SK-N-SH treated with all-trans-retinoic acid at 6 μM for 48 hours (cell line): ENCODE data around the gene MIOS.

Experiments used
- CSRNP3 ChIP-seq: fragments of 250-450 bp; sonication (Bioruptor Pico); IDR thresholded peaks from 2 replicates; pipeline ENCODE4 v1.5.1; 2021; ENCODE audit warnings: mild to moderate bottlenecking, moderate library complexity
- OSR1 ChIP-seq: fragments of 250-450 bp; sonication (Bioruptor Pico); IDR thresholded peaks from 2 replicates; pipeline ENCODE4 v1.8.0; 2022; ENCODE audit warnings: moderate library complexity, mild to moderate bottlenecking, inconsistent platforms
- PATZ1 ChIP-seq: fragments of 250-450 bp; sonication (Bioruptor Pico); IDR thresholded peaks from 2 replicates; pipeline ENCODE4 v1.8.0; 2020; ENCODE audit warnings: mild to moderate bottlenecking, moderate library complexity, borderline replicate concordance
- RARB ChIP-seq: fragments of 250-450 bp; sonication (Bioruptor Pico); IDR thresholded peaks from 2 replicates; pipeline ENCODE4 v1.8.0; 2021; ENCODE audit warnings: mild to moderate bottlenecking, moderate library complexity
- ZFP3 ChIP-seq: fragments of 250-450 bp; sonication (Bioruptor Pico); IDR thresholded peaks from 2 replicates; pipeline ENCODE4 v1.5.0; 2020; ENCODE audit warnings: mild to moderate bottlenecking, moderate library complexity

- no peak for TF ChIP-seq ZFP3 (CRISPR knock-in tag)
- TF ChIP-seq PATZ1 (CRISPR knock-in tag): no peak
- no peak for TF ChIP-seq OSR1
- TF ChIP-seq RARB: no peak
- no peak for TF ChIP-seq CSRNP3 (CRISPR knock-in tag)
Observed at GRCh38 chr7:7577888-7578287, 11.2 kb downstream of the MIOS start.
